MM.1S (cell line): ENCODE measurements around the gene MEGF11.

Experiments
- EZH2 ChIP-seq: fragments of 300-600 bp; sonication (generic); optimal IDR thresholded peaks from 2 replicates; pipeline ENCODE3; 2017; ENCODE audit warnings: low read depth, mild to moderate bottlenecking, antibody characterized with exemption, low read length, mixed read lengths
- EZH2phosphoT487 ChIP-seq: fragments of 300-600 bp; sonication (generic); IDR thresholded peaks from 2 replicates; pipeline ENCODE4 v1.6.1; 2018; ENCODE audit warnings: antibody characterized with exemption, low read length

DNA sequence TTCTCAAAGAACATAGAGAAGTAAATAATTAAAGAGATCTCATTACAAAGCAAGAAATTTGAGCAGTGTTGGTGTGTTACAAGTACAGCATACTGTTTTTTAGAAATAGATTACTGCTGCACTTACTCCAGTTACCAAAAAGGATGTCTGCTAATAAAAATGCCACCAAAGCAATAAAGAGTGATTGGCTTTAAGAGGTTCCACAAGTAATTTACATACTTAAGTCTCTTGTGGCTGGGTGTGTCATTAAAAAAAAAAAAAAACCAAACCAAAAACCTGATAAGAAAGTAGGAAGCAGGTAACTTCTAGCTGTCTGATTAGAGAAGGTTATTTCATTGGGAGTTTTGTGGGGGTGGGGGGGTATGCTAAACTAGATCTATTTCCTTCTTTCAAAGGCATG lies 369.0 kb downstream of the MEGF11 start:
- TF ChIP-seq EZH2phosphoT487 (no peak), EZH2 (no peak)
